Hepatocyte (in vitro differentiated cells): ENCODE data around the gene GRPR. TPM values are rescaled to one million over a fixed set of nuclear protein-coding genes. Genes with fewer than 3 reads are reported as not detected.

Source experiments
- DNase-seq: peaks from one replicate; pipeline ENCODE4 v3.0.0-alpha.2; 2016; ENCODE audit warnings: low spot score
- H2AFZ ChIP-seq: fragments of 200-600 bp; sonication (generic); 2 replicates; pipeline ENCODE4 v1.6.0; 2016; ENCODE audit warnings: antibody characterized with exemption, mild to moderate bottlenecking
- H3K27ac ChIP-seq: fragments of 200-600 bp; sonication (generic); 2 replicates; pipeline ENCODE4 v1.5.1; 2016; ENCODE audit warnings: mild to moderate bottlenecking
- H3K27me3 ChIP-seq: fragments of 200-600 bp; sonication (generic); 2 replicates; pipeline ENCODE4 v1.6.1; 2016
- H3K36me3 ChIP-seq: fragments of 200-600 bp; sonication (generic); replicated peaks from 2 replicates; pipeline ENCODE4 v1.5.1; 2016; ENCODE audit warnings: low read depth; ENCODE audit not compliant: insufficient read depth
- H3K4me1 ChIP-seq: fragments of 200-600 bp; sonication (generic); 2 replicates; pipeline ENCODE4 v1.5.1; 2016; ENCODE audit warnings: mild to moderate bottlenecking, moderate library complexity; ENCODE audit not compliant: insufficient read depth
- H3K4me2 ChIP-seq: fragments of 200-600 bp; sonication (generic); 2 replicates; pipeline ENCODE4 v1.6.0; 2016
- H3K4me3 ChIP-seq: fragments of 200-600 bp; sonication (generic); 2 replicates; pipeline ENCODE4 v1.5.1; 2016; ENCODE audit warnings: mild to moderate bottlenecking
- H3K79me2 ChIP-seq: fragments of 200-600 bp; sonication (generic); 2 replicates; pipeline ENCODE4 v1.6.0; 2017; ENCODE audit warnings: mild to moderate bottlenecking
- H3K9me2 ChIP-seq: fragments of 200-600 bp; sonication (generic); replicated peaks from 2 replicates; pipeline ENCODE4 v1.6.0; 2017; ENCODE audit warnings: mild to moderate bottlenecking; ENCODE audit not compliant: insufficient read depth
- H3K9me3 ChIP-seq: fragments of 200-600 bp; sonication (generic); 2 replicates; pipeline ENCODE4 v1.5.1; 2016; ENCODE audit warnings: low read depth, mild to moderate bottlenecking
- H4K20me1 ChIP-seq: fragments of 200-600 bp; sonication (generic); 2 replicates; pipeline ENCODE4 v1.6.0; 2016; ENCODE audit warnings: mild to moderate bottlenecking; ENCODE audit not compliant: insufficient read depth, poor library complexity, severe bottlenecking
- EZH2 ChIP-seq: fragments of 200-600 bp; sonication (generic); IDR thresholded peaks from 2 replicates; pipeline ENCODE4 v1.6.1; 2016; ENCODE audit warnings: antibody characterized with exemption, mild to moderate bottlenecking, borderline replicate concordance
- EZH2phosphoT487 ChIP-seq: fragments of 200-600 bp; sonication (generic); IDR thresholded peaks from one replicate; pipeline ENCODE4 v1.6.1; 2018; ENCODE audit warnings: antibody characterized with exemption, mild to moderate bottlenecking, low read depth, moderate library complexity; ENCODE audit not compliant: unreplicated experiment, severe bottlenecking
- WGBS: methylation state at CpG from one replicate; pipeline ENCODE4 v1.1.6; 2016; ENCODE audit warnings: low lambda C conversion rate; ENCODE audit errors: missing lambda C conversion rate; 5-methylcytosine and 5-hydroxymethylcytosine counted together
- polyA plus RNA-seq: library from polyadenylated mRNA; unstranded; fragments of >200 nt; fragmentation: Nextera tagmentation; extraction: Ambion mirVana; gene quantifications from 2 replicates; pipeline ENCODE4 v1.2.1, GENCODE V29; 2016
- total RNA-seq: library from RNA; depleted of rRNA; stranded (reverse); fragments of >200 nt; gene quantifications from 2 replicates; pipeline ENCODE4 v1.2.3, GENCODE V29; 2014
- TF ChIP-seq, protein P1 (sequence below): fragments of 200-600 bp; sonication (generic); IDR thresholded peaks from 2 replicates; pipeline ENCODE4 v1.5.1; 2016; ENCODE audit warnings: antibody characterized with exemption, mild to moderate bottlenecking; ENCODE audit not compliant: poor library complexity

GRPR gene
- total and polyA plus RNA-seq, 2 experiments from 2014 or later, result 3.7 to 3.8 TPM

DNA sequence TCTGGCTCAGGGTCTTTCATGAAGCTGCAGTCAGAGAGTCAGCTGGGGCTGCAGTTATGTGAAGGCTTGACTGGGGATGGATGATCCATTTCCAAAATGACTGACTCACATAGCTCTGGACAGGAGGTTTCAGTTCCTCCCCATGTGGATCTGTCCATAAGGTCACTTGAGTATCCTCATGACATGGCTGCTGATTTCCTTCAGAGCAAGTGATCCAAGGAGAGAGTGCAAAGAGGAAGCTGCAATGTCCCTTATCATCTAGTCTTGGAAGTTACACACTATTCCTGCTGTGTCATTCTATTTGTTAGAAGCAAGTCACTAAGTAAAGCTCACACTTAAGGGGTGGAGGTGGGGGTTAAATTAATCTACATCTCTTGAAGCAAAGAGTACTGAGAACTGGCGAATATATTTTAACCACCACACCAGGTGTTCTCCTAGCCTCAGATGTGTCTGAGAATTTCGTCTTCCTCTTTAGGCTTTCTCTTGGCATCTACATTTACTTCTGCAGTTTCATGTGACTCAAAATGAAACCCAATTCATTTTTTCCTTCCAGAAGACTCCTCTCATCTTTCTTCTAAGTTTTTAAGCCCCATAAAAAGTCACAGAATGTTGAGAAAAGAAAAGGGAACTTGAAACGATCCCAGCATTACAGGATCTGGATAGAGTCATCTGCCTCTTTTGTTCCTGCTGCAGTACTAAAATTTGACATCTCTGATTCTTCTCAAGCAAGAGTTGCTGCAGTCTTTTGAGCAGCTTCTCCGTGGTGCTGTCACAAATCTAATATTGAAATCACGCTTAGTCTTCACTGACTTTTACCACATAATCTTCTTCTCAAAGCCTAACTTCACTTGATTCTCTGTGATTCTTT, 3.8 kb upstream of the GRPR start:
- 59% methylated on average over 5 of the region's 5 CpGs for WGBS

DNA sequence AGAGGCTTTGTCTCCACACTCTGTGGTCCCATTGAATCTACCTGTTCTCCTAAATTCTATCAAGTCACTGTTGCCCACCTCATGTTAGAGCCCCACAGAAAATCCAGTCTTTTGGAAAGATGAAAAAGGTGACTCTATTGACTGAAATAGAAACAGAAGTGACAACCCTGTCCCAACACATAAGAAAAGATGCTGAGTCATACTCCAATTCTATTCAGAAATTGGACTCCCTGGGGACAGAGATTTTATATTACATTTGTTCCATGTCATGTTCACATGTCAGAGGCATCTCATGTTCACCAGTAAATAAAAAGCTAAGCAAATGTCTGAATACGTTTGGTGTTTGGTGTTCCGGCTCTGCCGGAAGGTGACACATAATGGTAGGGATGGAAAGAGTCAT, 2.9 kb upstream of the GRPR start:
- no peak for TF ChIP-seq EZH2
- TF ChIP-seq, protein P1, sequence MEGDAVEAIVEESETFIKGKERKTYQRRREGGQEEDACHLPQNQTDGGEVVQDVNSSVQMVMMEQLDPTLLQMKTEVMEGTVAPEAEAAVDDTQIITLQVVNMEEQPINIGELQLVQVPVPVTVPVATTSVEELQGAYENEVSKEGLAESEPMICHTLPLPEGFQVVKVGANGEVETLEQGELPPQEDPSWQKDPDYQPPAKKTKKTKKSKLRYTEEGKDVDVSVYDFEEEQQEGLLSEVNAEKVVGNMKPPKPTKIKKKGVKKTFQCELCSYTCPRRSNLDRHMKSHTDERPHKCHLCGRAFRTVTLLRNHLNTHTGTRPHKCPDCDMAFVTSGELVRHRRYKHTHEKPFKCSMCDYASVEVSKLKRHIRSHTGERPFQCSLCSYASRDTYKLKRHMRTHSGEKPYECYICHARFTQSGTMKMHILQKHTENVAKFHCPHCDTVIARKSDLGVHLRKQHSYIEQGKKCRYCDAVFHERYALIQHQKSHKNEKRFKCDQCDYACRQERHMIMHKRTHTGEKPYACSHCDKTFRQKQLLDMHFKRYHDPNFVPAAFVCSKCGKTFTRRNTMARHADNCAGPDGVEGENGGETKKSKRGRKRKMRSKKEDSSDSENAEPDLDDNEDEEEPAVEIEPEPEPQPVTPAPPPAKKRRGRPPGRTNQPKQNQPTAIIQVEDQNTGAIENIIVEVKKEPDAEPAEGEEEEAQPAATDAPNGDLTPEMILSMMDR, result no peak
- no peak for TF ChIP-seq EZH2phosphoT487
- Histone ChIP-seq H3K4me2 (no peak overlapping the region), H2AFZ (no peak overlapping the region), H3K27ac (no peak overlapping the region), H3K27me3 (no peaks in the 10 kb centered on the region), H3K4me3 (no peak overlapping the region), H3K9me3 (no peaks in the 10 kb centered on the region), H3K79me2 (no peaks in the 10 kb centered on the region), H3K36me3 (no peaks in the 10 kb centered on the region), H3K4me1 (no peaks in the 10 kb centered on the region), H4K20me1 (no peaks in the 10 kb centered on the region), H3K9me2 (no peaks in the 10 kb centered on the region)
- no peak for DNase-seq
- WGBS, result 97% methylated on average over 3 of the region's 3 CpGs

More for the DNA sequence above, 3.8 kb upstream of the GRPR start:
- no peaks in the 10 kb centered on the region for H3K9me2 ChIP-seq
- H4K20me1 ChIP-seq, result no peaks in the 10 kb centered on the region
- no peak overlapping the region for H3K4me2 ChIP-seq
- no peaks in the 10 kb centered on the region for H3K36me3 ChIP-seq
- TF ChIP-seq, protein P1, result no peak
- TF ChIP-seq EZH2 (no peak), EZH2phosphoT487 (no peak)
- H2AFZ ChIP-seq, result no peak overlapping the region
- H3K4me1 ChIP-seq, result no peaks in the 10 kb centered on the region
- H3K4me3 ChIP-seq, result no peak overlapping the region
- no peaks in the 10 kb centered on the region for H3K9me3 ChIP-seq
- no peaks in the 10 kb centered on the region for H3K79me2 ChIP-seq
- H3K27ac ChIP-seq, result no peak overlapping the region
- DNase-seq, result no peak
- no peaks in the 10 kb centered on the region for H3K27me3 ChIP-seq

DNA sequence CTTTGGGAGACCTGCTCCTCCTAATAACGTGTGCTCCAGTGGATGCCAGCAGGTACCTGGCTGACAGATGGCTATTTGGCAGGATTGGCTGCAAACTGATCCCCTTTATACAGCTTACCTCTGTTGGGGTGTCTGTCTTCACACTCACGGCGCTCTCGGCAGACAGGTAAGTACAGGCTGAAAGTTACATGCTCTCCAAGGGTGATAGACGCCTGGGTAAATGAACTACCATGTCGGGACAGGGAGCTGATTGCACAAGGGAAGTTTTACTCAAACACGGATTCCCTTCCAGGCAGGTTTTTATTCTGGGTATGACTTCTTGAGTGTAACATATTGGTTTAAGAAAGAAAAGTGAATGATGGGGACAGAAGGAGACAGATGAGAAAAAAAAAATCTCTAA, 836 bp downstream of the GRPR start:
- H3K79me2 ChIP-seq, result no peaks in the 10 kb centered on the region
- DNase-seq, result peak; percentile 15
- H3K36me3 ChIP-seq, result no peaks in the 10 kb centered on the region
- no peak overlapping the region for H2AFZ ChIP-seq
- no peaks in the 10 kb centered on the region for H4K20me1 ChIP-seq
- H3K9me3 ChIP-seq, result no peaks in the 10 kb centered on the region
- H3K9me2 ChIP-seq, result no peaks in the 10 kb centered on the region
- H3K27ac ChIP-seq, result no peak overlapping the region
- H3K4me2 ChIP-seq, result peak overlapping the region; percentile 66
- TF ChIP-seq EZH2phosphoT487 (no peak), EZH2 (no peak)
- TF ChIP-seq, protein P1, result no peak
- 41% methylated on average over 7 of the region's 7 CpGs for WGBS
- H3K4me1 ChIP-seq, result peaks cover 8% of the 10 kb centered on the region
- no peaks in the 10 kb centered on the region for H3K27me3 ChIP-seq
- H3K4me3 ChIP-seq, result no peak overlapping the region
